ENCODE data around the gene BCL3. TPM values are rescaled to one million over a fixed set of nuclear protein-coding genes. Genes with fewer than 3 reads are reported as not detected.

The BCL3 gene
- total and polyA plus RNA-seq, 5 donors from 2014 or later: 3.4 to 231 (median 6.2) TPM

DNA sequence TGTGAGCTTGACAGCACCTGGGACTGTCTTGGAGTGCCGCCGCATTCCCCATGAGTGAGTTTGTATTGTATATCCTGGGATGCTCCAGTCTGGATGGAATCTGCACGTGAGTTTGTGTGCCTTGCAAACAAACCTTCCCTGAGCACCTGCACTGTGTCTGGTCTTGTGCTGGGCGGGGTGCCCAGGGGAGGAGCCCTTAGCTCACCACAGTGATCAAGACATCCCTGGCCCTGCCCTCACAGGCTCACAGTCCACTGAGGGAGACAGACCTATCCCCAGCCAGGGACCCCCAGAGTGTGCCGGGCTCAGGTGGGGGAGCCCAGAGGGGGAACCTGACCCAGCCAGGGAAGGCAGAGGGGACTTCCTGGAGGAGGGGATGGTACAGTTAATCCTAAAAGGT, 58.7 kb downstream of the BCL3 start:
- Mint-ChIP-seq H3K27me3 (peaks cover 23% of the 10 kb centered on the region), H3K4me1 (peaks cover 0 to 5% (median under 1%) of the 10 kb centered on the region in 4 donors), H3K9me3 (peaks cover 0 to 4% (median 0%) of the 10 kb centered on the region in 7 donors), H3K4me3 (no peak overlapping the region), H3K27ac (no peak overlapping the region), H3K36me3 (no peaks in the 10 kb centered on the region)
- Histone ChIP-seq H3K27me3 (ENCODE audit: control insufficient read depth, insufficient read depth, low read length) (no peaks in the 10 kb centered on the region), H3K4me3 (ENCODE audit: low read depth, low read length) (no peak overlapping the region), H3K9me3 (ENCODE audit: control insufficient read depth in 2 of 2, low read length in 2 of 2) (no peaks in the 10 kb centered on the region), H3K27ac (ENCODE audit: insufficient read depth, low read length, poor library complexity, severe bottlenecking) (no peak overlapping the region), H3K4me1 (ENCODE audit: control insufficient read depth, insufficient read depth, low read length, poor library complexity, severe bottlenecking) (peaks cover 5% of the 10 kb centered on the region), H3K36me3 (ENCODE audit: control insufficient read depth, insufficient read depth, low read length) (no peaks in the 10 kb centered on the region)
- ATAC-seq (ENCODE audit: low read depth in 2 of 2) (no peak), DNase-seq (no peak)

GRCh38 chr19:44807652-44808462, 59.3 kb downstream of the BCL3 start:
- DNase-seq (no peak), ATAC-seq (ENCODE audit: low read depth in 2 of 2) (no peak)
- Histone ChIP-seq H3K36me3 (ENCODE audit: control insufficient read depth, insufficient read depth, low read length) (no peaks in the 10 kb centered on the region), H3K9me3 (ENCODE audit: control insufficient read depth in 2 of 2, low read length in 2 of 2) (no peaks in the 10 kb centered on the region), H3K27me3 (ENCODE audit: control insufficient read depth, insufficient read depth, low read length) (no peaks in the 10 kb centered on the region), H3K4me3 (ENCODE audit: low read depth, low read length) (no peak overlapping the region), H3K4me1 (ENCODE audit: control insufficient read depth, insufficient read depth, low read length, poor library complexity, severe bottlenecking) (peaks cover 5% of the 10 kb centered on the region), H3K27ac (ENCODE audit: insufficient read depth, low read length, poor library complexity, severe bottlenecking) (no peak overlapping the region)
- no peak overlapping the region for H3K4me3 Mint-ChIP-seq
- no peaks in the 10 kb centered on the region for H3K36me3 Mint-ChIP-seq
- H3K9me3 Mint-ChIP-seq: peaks cover 0 to 4% (median 0%) of the 10 kb centered on the region in 7 donors
- no peak overlapping the region for H3K27ac Mint-ChIP-seq
- peaks cover 0 to 2% (median 0%) of the 10 kb centered on the region in 4 donors for H3K4me1 Mint-ChIP-seq
- H3K27me3 Mint-ChIP-seq: peaks cover 18% of the 10 kb centered on the region

- DNase-seq (no peak), ATAC-seq (ENCODE audit: low read depth in 2 of 2) (no peak)
- Mint-ChIP-seq H3K36me3 (no peaks in the 10 kb centered on the region), H3K4me1 (peaks cover 0 to 2% (median 0%) of the 10 kb centered on the region in 4 donors), H3K4me3 (peak within 1 kb of the TSS in 1 of 4 donors; percentile 28), H3K9me3 (peaks cover 0 to 4% (median 0%) of the 10 kb centered on the region in 7 donors), H3K27ac (no peak within 1 kb of the TSS), H3K27me3 (peaks cover 18% of the 10 kb centered on the region)
- Histone ChIP-seq H3K27ac (ENCODE audit: insufficient read depth, low read length, poor library complexity, severe bottlenecking) (no peak within 1 kb of the TSS), H3K27me3 (ENCODE audit: control insufficient read depth, insufficient read depth, low read length) (no peaks in the 10 kb centered on the region), H3K36me3 (ENCODE audit: control insufficient read depth, insufficient read depth, low read length) (no peaks in the 10 kb centered on the region), H3K4me1 (ENCODE audit: control insufficient read depth, insufficient read depth, low read length, poor library complexity, severe bottlenecking) (peaks cover 5% of the 10 kb centered on the region), H3K9me3 (ENCODE audit: control insufficient read depth in 2 of 2, low read length in 2 of 2) (no peaks in the 10 kb centered on the region), H3K4me3 (ENCODE audit: low read depth, low read length) (no peak within 1 kb of the TSS)
Observed at GRCh38 chr19:44808463-44809371, 60.2 kb downstream of the BCL3 start, which contains the start of gene BCAM. BCAM (plus strand) TSS chr19:44809103; CDS start chr19:44809125, 22 bp downstream.

Other genes starting within 250 kb of the BCL3 start
- 5.8 TPM for gene ZNF180, start 248.2 kb upstream of the BCL3 start, total RNA-seq
- gene ZNF180, start 248.2 kb upstream of the BCL3 start, polyA plus RNA-seq: 10 to 100 TPM in 3 of 4 donors, 1 to 10 TPM in 1; 9.5 to 11.5 (median 10.6) TPM
- gene CEACAM20, start 219.0 kb upstream of the BCL3 start, total RNA-seq: not detected
- gene CEACAM20, start 219.0 kb upstream of the BCL3 start, polyA plus RNA-seq: not detected
- gene IGSF23, start 135.1 kb upstream of the BCL3 start, total RNA-seq: not detected
- not detected for gene IGSF23, start 135.1 kb upstream of the BCL3 start, polyA plus RNA-seq
- gene PVR, start 104.8 kb upstream of the BCL3 start, total RNA-seq: 0.37 TPM
- gene PVR, start 104.8 kb upstream of the BCL3 start, polyA plus RNA-seq: under 1 TPM in 1 of 4 donors, not detected in 3; 0.25 TPM
- gene CEACAM19, start 77.2 kb upstream of the BCL3 start, total RNA-seq: not detected
- gene CEACAM19, start 77.2 kb upstream of the BCL3 start, polyA plus RNA-seq: not detected
- gene CEACAM16, start 49.6 kb upstream of the BCL3 start, total RNA-seq: not detected
- gene CEACAM16, start 49.6 kb upstream of the BCL3 start, polyA plus RNA-seq: not detected
- gene CBLC, start 29.2 kb downstream of the BCL3 start, total RNA-seq: not detected
- gene CBLC, start 29.2 kb downstream of the BCL3 start, polyA plus RNA-seq: not detected
- not detected for gene BCAM, start 60.4 kb downstream of the BCL3 start, total RNA-seq
- gene BCAM, start 60.4 kb downstream of the BCL3 start, polyA plus RNA-seq: not detected
- gene NECTIN2, start 97.6 kb downstream of the BCL3 start, total RNA-seq: 1.1 TPM
- not detected for gene NECTIN2, start 97.6 kb downstream of the BCL3 start, polyA plus RNA-seq
- gene TOMM40, start 142.5 kb downstream of the BCL3 start, total RNA-seq: 26.4 TPM
- gene TOMM40, start 142.5 kb downstream of the BCL3 start, polyA plus RNA-seq: 10 to 100 TPM; 22.8 to 27.8 (median 24.8) TPM
- 1.4 TPM for gene APOE, start 157.1 kb downstream of the BCL3 start, total RNA-seq
- not detected for gene APOE, start 157.1 kb downstream of the BCL3 start, polyA plus RNA-seq
- gene APOC1, start 165.9 kb downstream of the BCL3 start, total RNA-seq: not detected
- gene APOC1, start 165.9 kb downstream of the BCL3 start, polyA plus RNA-seq: not detected
- gene APOC4, start 193.5 kb downstream of the BCL3 start, total RNA-seq: not detected
- gene APOC4, start 193.5 kb downstream of the BCL3 start, polyA plus RNA-seq: not detected
- not detected for gene APOC2, start 197.3 kb downstream of the BCL3 start, total RNA-seq
- gene APOC2, start 197.3 kb downstream of the BCL3 start, polyA plus RNA-seq: not detected
- 81.5 TPM for gene CLPTM1, start 206.7 kb downstream of the BCL3 start, total RNA-seq
- 10 to 100 TPM; 16.7 to 20.3 (median 19.2) TPM for gene CLPTM1, start 206.7 kb downstream of the BCL3 start, polyA plus RNA-seq